Stomach (tissue), 4 donors: ENCODE data around the gene KIF20B.

Source experiments
- EP300 ChIP-seq: sonication (generic); formaldehyde crosslinking; IDR thresholded peaks from one replicate; pipeline ENCODE4 v1.6.1; 2017; ENCODE audit warnings: antibody characterized with exemption
- POLR2A ChIP-seq, 4 donors: fragments of 450-650 bp; IDR thresholded peaks; one replicate each; pipeline ENCODE4 v1.6.1; 2016; ENCODE audit warnings: antibody characterized with exemption in 4 of 4, control low read depth in 2 of 4, mild to moderate bottlenecking in 1 of 4, moderate library complexity in 1 of 4
- POLR2AphosphoS5 ChIP-seq, 3 donors: sonication (generic); formaldehyde crosslinking; IDR thresholded peaks; one replicate each; pipeline ENCODE4 v1.6.1; 2016; ENCODE audit warnings: antibody characterized with exemption in 3 of 3

DNA sequence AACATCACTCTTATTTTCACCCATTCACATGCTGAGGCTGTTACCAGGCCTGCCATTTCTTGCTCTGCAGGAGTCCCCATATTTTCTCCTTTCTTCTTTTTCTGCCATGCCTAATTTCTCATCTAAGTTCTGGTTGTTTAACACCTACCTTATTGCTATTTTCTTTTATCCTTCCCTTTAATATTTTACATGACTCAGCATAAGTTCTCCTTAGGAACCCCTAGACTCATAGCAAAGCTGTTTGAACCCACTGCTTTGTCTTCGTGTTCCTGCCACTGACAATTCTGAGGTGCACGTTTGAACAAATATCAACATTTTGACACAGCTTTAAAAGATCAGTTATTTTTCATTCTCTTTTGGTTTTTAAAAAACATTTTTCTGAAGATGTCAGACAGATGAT lies 98.2 kb downstream of the KIF20B start:
- TF ChIP-seq POLR2A (IDR thresholded peaks at IDR 0.05) (no peak), EP300 (no peak), POLR2AphosphoS5 (IDR thresholded peaks at IDR 0.05) (no peak)
